H9 (cell line): ENCODE measurements around the gene HK2. TPM values are rescaled to one million over a fixed set of nuclear protein-coding genes. Genes with fewer than 3 reads are reported as not detected.
"Not testable (repeated sequence)": the region's sequence is repeated elsewhere in the genome, so short reads cannot be mapped to it uniquely, and the experiment has no call there.

ENCODE experiments used
- DNase-seq: peaks from one replicate; pipeline ENCODE4 v3.0.0-alpha.2; 2017
- H2AFZ ChIP-seq: one replicate; pipeline ENCODE4 v1.6.1; 2013; ENCODE audit warnings: mild to moderate bottlenecking, low read length, control low read depth, moderate library complexity
- H2AK5ac ChIP-seq: 2 replicates; pipeline ENCODE4 v1.6.1; 2013; ENCODE audit warnings: low read length, control low read depth, mixed read lengths; ENCODE audit not compliant: insufficient read length
- H2BK120ac ChIP-seq: one replicate; pipeline ENCODE4 v1.6.1; 2013; ENCODE audit warnings: low read depth, mild to moderate bottlenecking, low read length, control low read depth, inconsistent platforms; ENCODE audit not compliant: poor library complexity, severe bottlenecking
- H2BK12ac ChIP-seq: 2 replicates; pipeline ENCODE4 v1.6.1; 2013; ENCODE audit warnings: low read length, control low read depth, mixed read lengths, low read depth; ENCODE audit not compliant: insufficient read length
- H2BK15ac ChIP-seq: 2 replicates; pipeline ENCODE4 v1.6.1; 2013; ENCODE audit warnings: low read depth, low read length, control low read depth
- H2BK20ac ChIP-seq: one replicate; pipeline ENCODE4 v1.6.1; 2013; ENCODE audit warnings: low read depth, mild to moderate bottlenecking, low read length, control low read depth, inconsistent platforms; ENCODE audit not compliant: poor library complexity, severe bottlenecking
- H2BK5ac ChIP-seq: 2 replicates; pipeline ENCODE4 v1.6.1; 2013; ENCODE audit warnings: low read length, control low read depth, mixed read lengths; ENCODE audit not compliant: insufficient read length
- H3K14ac ChIP-seq: 2 replicates; pipeline ENCODE4 v1.6.1; 2013; ENCODE audit warnings: low read length, control low read depth; ENCODE audit not compliant: insufficient read depth
- H3K18ac ChIP-seq: 2 replicates; pipeline ENCODE4 v1.6.1; 2013; ENCODE audit warnings: low read depth, mild to moderate bottlenecking, mixed read lengths, low read length, control low read depth; ENCODE audit not compliant: insufficient read length
- H3K23ac ChIP-seq: 2 replicates; pipeline ENCODE4 v1.6.1; 2013; ENCODE audit warnings: low read length, control low read depth, mixed read lengths, low read depth; ENCODE audit not compliant: insufficient read length
- H3K23me2 ChIP-seq: 2 replicates; pipeline ENCODE4 v1.6.1; 2013; ENCODE audit warnings: low read depth, mild to moderate bottlenecking, mixed read lengths, low read length, control low read depth; ENCODE audit not compliant: insufficient read length, poor library complexity, severe bottlenecking
- H3K27ac ChIP-seq: 2 replicates; pipeline ENCODE4 v1.5.1; 2013; ENCODE audit warnings: low read length, control low read depth, mixed read lengths, low read depth; ENCODE audit not compliant: insufficient read length
- H3K27me3 ChIP-seq: 2 replicates; pipeline ENCODE4 v1.6.1; 2013; ENCODE audit warnings: low read length, control low read depth, inconsistent platforms; ENCODE audit not compliant: insufficient read depth
- H3K4ac ChIP-seq: 2 replicates; pipeline ENCODE4 v1.6.1; 2013; ENCODE audit warnings: low read depth, mild to moderate bottlenecking, control low read depth, inconsistent platforms, low read length, moderate library complexity
- H3K4me1 ChIP-seq: 2 replicates; pipeline ENCODE4 v1.6.1; 2013; ENCODE audit warnings: low read length, control low read depth, inconsistent platforms; ENCODE audit not compliant: insufficient read depth
- H3K4me2 ChIP-seq: 2 replicates; pipeline ENCODE4 v1.6.1; 2013; ENCODE audit warnings: low read length, control low read depth, mixed read lengths; ENCODE audit not compliant: insufficient read length, insufficient read depth
- H3K56ac ChIP-seq: 2 replicates; pipeline ENCODE4 v1.6.1; 2013; ENCODE audit warnings: low read depth, mild to moderate bottlenecking, mixed read lengths, low read length, control low read depth; ENCODE audit not compliant: insufficient read length
- H3K79me1 ChIP-seq: 2 replicates; pipeline ENCODE4 v1.6.1; 2013; ENCODE audit warnings: low read depth, mild to moderate bottlenecking, moderate library complexity, low read length, control low read depth, inconsistent platforms; ENCODE audit not compliant: insufficient read depth, poor library complexity, severe bottlenecking
- H3K79me2 ChIP-seq: 2 replicates; pipeline ENCODE4 v1.6.1; 2013; ENCODE audit warnings: low read length, control low read depth, inconsistent platforms; ENCODE audit not compliant: insufficient read depth
- H3K9ac ChIP-seq: 2 replicates; pipeline ENCODE4 v1.6.1; 2013; ENCODE audit warnings: low read length, control low read depth, mixed read lengths; ENCODE audit not compliant: insufficient read length; ENCODE audit errors: extremely low read depth
- H3K9me3 ChIP-seq: one replicate; pipeline ENCODE4 v1.6.1; 2013; ENCODE audit warnings: low read depth, low read length, inconsistent platforms; ENCODE audit not compliant: control insufficient read depth
- H3T11ph ChIP-seq: one replicate; pipeline ENCODE4 v1.6.1; 2013; ENCODE audit warnings: mild to moderate bottlenecking, low read length, control low read depth, inconsistent platforms
- H4K20me1 ChIP-seq: one replicate; pipeline ENCODE4 v1.6.1; 2013; ENCODE audit not compliant: control insufficient read depth, insufficient read length, insufficient read depth
- H4K5ac ChIP-seq: 2 replicates; pipeline ENCODE4 v1.6.1; 2013; ENCODE audit warnings: low read depth, mild to moderate bottlenecking, mixed read lengths, low read length, control low read depth; ENCODE audit not compliant: insufficient read length
- H4K8ac ChIP-seq: replicated peaks from 2 replicates; pipeline ENCODE4 v1.6.1; 2013; ENCODE audit warnings: low read length, control low read depth, mixed read lengths, low read depth; ENCODE audit not compliant: insufficient read length
- H4K91ac ChIP-seq: 2 replicates; pipeline ENCODE4 v1.6.1; 2013; ENCODE audit warnings: low read depth, mild to moderate bottlenecking, moderate library complexity, mixed read lengths, low read length, control low read depth; ENCODE audit not compliant: insufficient read length
- H3K27ac Mint-ChIP-seq, 3 experiments: 2 replicates in 2 of 3; 3 replicates in 1 of 3; pipeline ENCODE4 v1.8.0; 2020 to 2021; ENCODE audit warnings: mixed read lengths in 3 of 3, mild to moderate bottlenecking in 1 of 3, moderate library complexity in 1 of 3
- H3K27me3 Mint-ChIP-seq: 2 replicates; pipeline ENCODE4 v1.8.0; 2021; ENCODE audit warnings: low read depth, mild to moderate bottlenecking, moderate library complexity, mixed read lengths
- H3K36me3 Mint-ChIP-seq, 3 experiments: 2 replicates in 2 of 3; 3 replicates in 1 of 3; pipeline ENCODE4 v1.8.0; 2020 to 2021; ENCODE audit warnings: low read depth in 3 of 3, mixed read lengths in 3 of 3; ENCODE audit not compliant: insufficient read depth in 1 of 3
- H3K4me1 Mint-ChIP-seq, 2 experiments: 2 replicates each; pipeline ENCODE4 v1.8.0; 2020; ENCODE audit warnings: mixed read lengths in 2 of 2
- H3K4me3 Mint-ChIP-seq, 2 experiments: 2 replicates in 1 of 2; 3 replicates in 1 of 2; pipeline ENCODE4 v1.8.0; 2020 to 2021; ENCODE audit warnings: mild to moderate bottlenecking in 2 of 2, mixed read lengths in 2 of 2, moderate library complexity in 1 of 2
- H3K9me3 Mint-ChIP-seq, 2 experiments: 2 replicates in 1 of 2; 3 replicates in 1 of 2; pipeline ENCODE4 v1.8.0; 2020; ENCODE audit warnings: mild to moderate bottlenecking in 2 of 2, mixed read lengths in 2 of 2, moderate library complexity in 1 of 2
- CTCF ChIP-seq: fragments of 200-600 bp; sonication (generic); conservative IDR thresholded peaks from 3 replicates; pipeline ENCODE4 v1.8.0; 2021; ENCODE audit warnings: antibody characterized with exemption, mild to moderate bottlenecking
- WGBS: extraction: QIAGEN DNeasy Blood & Tissue Kit; methylation state at CpG from one replicate; pipeline ENCODE4 v1.1.7; 2013; ENCODE audit warnings: missing lambda C conversion rate, low lambda C conversion rate, mixed read lengths; ENCODE audit not compliant: insufficient read length; ENCODE audit errors: extremely low coverage; 5-methylcytosine and 5-hydroxymethylcytosine counted together
- total RNA-seq: library from RNA; stranded (reverse); gene quantifications from 2 replicates; pipeline ENCODE4 v1.2.1, GENCODE V29; 2021

HK2 gene
- total RNA-seq, 1 experiment from 2014 or later: 54.3 TPM

DNA sequence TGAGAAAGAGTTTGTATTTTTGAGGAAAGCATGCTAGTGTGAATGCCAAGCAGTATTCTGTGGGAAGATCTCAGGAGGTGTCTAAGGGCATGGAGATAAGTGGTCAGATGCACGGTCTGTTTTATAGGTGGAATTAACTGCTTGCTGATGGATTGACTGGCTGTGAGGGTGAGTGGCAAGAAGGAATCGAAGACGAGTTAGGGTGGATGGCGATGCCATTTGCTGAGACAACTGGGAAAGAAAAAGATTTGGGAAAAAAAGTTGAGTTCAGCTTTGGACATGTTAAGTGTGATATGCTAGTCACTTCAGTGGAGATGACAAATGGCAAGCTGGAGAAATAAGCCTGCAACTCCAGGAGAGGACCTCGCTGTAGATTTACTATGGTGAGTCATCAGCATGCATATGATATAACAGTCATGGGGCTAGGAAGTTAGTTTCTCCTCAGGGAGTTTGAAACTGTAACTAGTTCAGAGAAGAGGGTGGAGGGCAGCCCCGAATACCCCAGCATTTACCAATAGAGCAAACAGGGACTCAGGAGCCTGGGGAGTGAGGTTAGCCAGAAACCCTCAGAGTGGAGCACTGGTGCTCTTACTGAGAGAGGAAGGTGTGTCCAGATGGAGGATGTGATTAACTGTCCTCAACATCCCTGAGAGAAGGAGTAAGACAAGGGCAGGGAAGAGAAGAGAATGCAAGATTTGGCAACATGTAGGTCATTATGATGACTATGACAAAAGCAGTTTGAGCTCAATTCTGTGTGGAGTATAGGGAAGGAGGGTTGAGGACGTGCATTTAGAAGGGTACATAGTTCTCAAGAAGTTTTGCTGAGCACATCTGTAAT lies 2.0 kb upstream of the HK2 start:
- Mint-ChIP-seq H3K4me1 (peaks cover 23 to 29% of the 10 kb centered on the region in 2 experiments), H3K4me3 (no peak overlapping the region; a peak in 1 of 5 replicates), H3K27me3 (peaks cover 2% of the 10 kb centered on the region), H3K36me3 (no peaks in the 10 kb centered on the region; a peak in 1 of 7 replicates), H3K27ac (no peak overlapping the region), H3K9me3 (no peaks in the 10 kb centered on the region; a peak in 1 of 5 replicates)
- DNase-seq: no peak
- Histone ChIP-seq H3K9ac (no peak overlapping the region), H2AFZ (no peak overlapping the region), H3K14ac (no peak overlapping the region), H3K4ac (no peak overlapping the region), H3K27me3 (no peaks in the 10 kb centered on the region), H4K5ac (no peak overlapping the region), H3K4me2 (no peak overlapping the region), H2BK120ac (no peak overlapping the region), H2BK5ac (no peak overlapping the region), H4K20me1 (no peaks in the 10 kb centered on the region), H3K18ac (no peak overlapping the region), H2BK20ac (no peak overlapping the region), H3K79me2 (peaks cover 4% of the 10 kb centered on the region; the same call in 1 of the 2 replicates), H4K8ac (no peak overlapping the region), H4K91ac (no peak overlapping the region), H3K56ac (no peak overlapping the region), H3K9me3 (no peaks in the 10 kb centered on the region), H2BK12ac (no peak overlapping the region), H3K23me2 (peaks cover 10% of the 10 kb centered on the region), H3K4me1 (peaks cover 7% of the 10 kb centered on the region), H2BK15ac (no peak overlapping the region), H2AK5ac (no peak overlapping the region), H3K27ac (no peak overlapping the region), H3K79me1 (no peaks in the 10 kb centered on the region), H3T11ph (no peak overlapping the region), H3K23ac (no peak overlapping the region)
- no peak for TF ChIP-seq CTCF
- no CpG with 5 or more reads among the region's 7 CpGs for whole genome bisulfite sequencing

GRCh38 chr2:74834234-74834791 lies 386 bp downstream of the HK2 start:
- Histone ChIP-seq H3K79me2 (peaks cover 18% of the 10 kb centered on the region; the same call in 1 of the 2 replicates), H3K4me2 (peak overlapping the region; percentile 100), H3K14ac (peak overlapping the region; percentile 91), H3K9ac (peak overlapping the region; percentile 81), H3K18ac (peak overlapping the region; percentile 88), H3K4me1 (peaks cover 16% of the 10 kb centered on the region), H3K23me2 (peaks cover 10% of the 10 kb centered on the region)
- not testable (repeated sequence) for H2BK12ac ChIP-seq, H4K91ac ChIP-seq, H3K56ac ChIP-seq, H2AFZ ChIP-seq, H2BK15ac ChIP-seq, H3K9me3 Mint-ChIP-seq, H3K79me1 ChIP-seq, H3T11ph ChIP-seq, H2BK20ac ChIP-seq, H2BK120ac ChIP-seq, H2AK5ac ChIP-seq, H3K23ac ChIP-seq, H3K27me3 Mint-ChIP-seq, H3K27ac ChIP-seq, H4K8ac ChIP-seq, H3K9me3 ChIP-seq, H3K4ac ChIP-seq, H4K20me1 ChIP-seq, H4K5ac ChIP-seq, H3K27me3 ChIP-seq, H2BK5ac ChIP-seq
- Mint-ChIP-seq H3K4me3 (peak overlapping the region; percentile 91 to 94), H3K27ac (peak overlapping the region; percentile 73 to 98 (median 98); a peak in 4 of 7 replicates), H3K4me1 (peaks cover 43 to 47% of the 10 kb centered on the region in 2 experiments), H3K36me3 (peaks cover under 1 to 14% (median 8%) of the 10 kb centered on the region in 3 experiments; a peak in 5 of 7 replicates)
- DNase-seq: peak; percentile 37
- no CpG with 5 or more reads among the region's 51 CpGs for WGBS
